ENCODE measurements around the gene MRGPRX3.

The MRGPRX3 gene

DNA sequence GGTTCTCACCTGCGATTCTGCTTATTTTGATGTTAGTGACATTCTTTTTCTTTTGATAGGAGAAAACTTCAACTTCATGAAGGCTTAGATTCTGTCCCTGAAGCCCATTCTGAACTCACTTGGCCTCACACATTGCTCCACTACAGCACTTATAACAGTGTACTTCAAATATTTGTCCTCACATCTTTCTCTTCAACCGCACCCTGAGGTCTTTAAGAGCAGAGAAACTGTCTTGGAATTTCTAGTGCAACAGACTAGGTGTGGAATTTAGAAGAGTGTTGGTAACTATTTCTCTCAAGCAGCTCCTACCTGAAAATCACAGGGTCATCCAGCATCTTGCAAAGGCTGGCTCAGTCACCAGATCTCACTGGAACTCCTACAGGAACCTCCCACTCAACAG lies 7.8 kb downstream of the MRGPRX3 start:
- Histone ChIP-seq H3K4me1 (ENCODE audit: control insufficient read depth in 1 of 2, insufficient read depth in 1 of 2, low read depth in 1 of 2, low read length in 1 of 2) (no peaks in the 10 kb centered on the region), H3K27ac (no peak overlapping the region), H3K27me3 (peaks cover 58% of the 10 kb centered on the region), H3K36me3 (no peaks in the 10 kb centered on the region), H3K9me3 (no peaks in the 10 kb centered on the region), H3K4me3 (ENCODE audit: low read depth in 1 of 2, low read length in 1 of 2) (no peak overlapping the region)
- TF ChIP-seq, protein P1, sequence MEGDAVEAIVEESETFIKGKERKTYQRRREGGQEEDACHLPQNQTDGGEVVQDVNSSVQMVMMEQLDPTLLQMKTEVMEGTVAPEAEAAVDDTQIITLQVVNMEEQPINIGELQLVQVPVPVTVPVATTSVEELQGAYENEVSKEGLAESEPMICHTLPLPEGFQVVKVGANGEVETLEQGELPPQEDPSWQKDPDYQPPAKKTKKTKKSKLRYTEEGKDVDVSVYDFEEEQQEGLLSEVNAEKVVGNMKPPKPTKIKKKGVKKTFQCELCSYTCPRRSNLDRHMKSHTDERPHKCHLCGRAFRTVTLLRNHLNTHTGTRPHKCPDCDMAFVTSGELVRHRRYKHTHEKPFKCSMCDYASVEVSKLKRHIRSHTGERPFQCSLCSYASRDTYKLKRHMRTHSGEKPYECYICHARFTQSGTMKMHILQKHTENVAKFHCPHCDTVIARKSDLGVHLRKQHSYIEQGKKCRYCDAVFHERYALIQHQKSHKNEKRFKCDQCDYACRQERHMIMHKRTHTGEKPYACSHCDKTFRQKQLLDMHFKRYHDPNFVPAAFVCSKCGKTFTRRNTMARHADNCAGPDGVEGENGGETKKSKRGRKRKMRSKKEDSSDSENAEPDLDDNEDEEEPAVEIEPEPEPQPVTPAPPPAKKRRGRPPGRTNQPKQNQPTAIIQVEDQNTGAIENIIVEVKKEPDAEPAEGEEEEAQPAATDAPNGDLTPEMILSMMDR (IDR thresholded peaks at IDR 0.05), result no peak

- Histone ChIP-seq H3K9me3 (no peaks in the 10 kb centered on the region), H3K27ac (no peak overlapping the region), H3K4me1 (ENCODE audit: control insufficient read depth in 1 of 2, insufficient read depth in 1 of 2, low read depth in 1 of 2, low read length in 1 of 2) (no peaks in the 10 kb centered on the region), H3K4me3 (ENCODE audit: low read depth in 1 of 2, low read length in 1 of 2) (no peak overlapping the region), H3K27me3 (peaks cover 89% of the 10 kb centered on the region), H3K36me3 (no peaks in the 10 kb centered on the region)
- TF ChIP-seq, protein P1 (IDR thresholded peaks at IDR 0.05), result no peak
These were observed 11.9 kb downstream of the MRGPRX3 start for GRCh38 chr11:18144243-18144642.

- Histone ChIP-seq H3K27me3 (peaks cover 88% of the 10 kb centered on the region), H3K4me3 (ENCODE audit: low read depth in 1 of 2, low read length in 1 of 2) (no peak overlapping the region), H3K27ac (no peak overlapping the region), H3K4me1 (ENCODE audit: control insufficient read depth in 1 of 2, insufficient read depth in 1 of 2, low read depth in 1 of 2, low read length in 1 of 2) (no peaks in the 10 kb centered on the region), H3K9me3 (no peaks in the 10 kb centered on the region), H3K36me3 (no peaks in the 10 kb centered on the region)
- TF ChIP-seq, protein P1 (IDR thresholded peaks at IDR 0.05), result no peak
These were observed 12.7 kb downstream of the MRGPRX3 start for GRCh38 chr11:18145025-18145424.

GRCh38 chr11:18145837-18146236 lies 13.5 kb downstream of the MRGPRX3 start:
- no peaks in the 10 kb centered on the region for H3K36me3 ChIP-seq
- no peak overlapping the region for H3K27ac ChIP-seq
- TF ChIP-seq, protein P1 (IDR thresholded peaks at IDR 0.05), result no peak
- H3K4me1 ChIP-seq (ENCODE audit: control insufficient read depth in 1 of 2, insufficient read depth in 1 of 2, low read depth in 1 of 2, low read length in 1 of 2), result no peaks in the 10 kb centered on the region
- H3K27me3 ChIP-seq, result peaks cover 92% of the 10 kb centered on the region
- H3K4me3 ChIP-seq (ENCODE audit: low read depth in 1 of 2, low read length in 1 of 2), result no peak overlapping the region
- no peaks in the 10 kb centered on the region for H3K9me3 ChIP-seq

DNA sequence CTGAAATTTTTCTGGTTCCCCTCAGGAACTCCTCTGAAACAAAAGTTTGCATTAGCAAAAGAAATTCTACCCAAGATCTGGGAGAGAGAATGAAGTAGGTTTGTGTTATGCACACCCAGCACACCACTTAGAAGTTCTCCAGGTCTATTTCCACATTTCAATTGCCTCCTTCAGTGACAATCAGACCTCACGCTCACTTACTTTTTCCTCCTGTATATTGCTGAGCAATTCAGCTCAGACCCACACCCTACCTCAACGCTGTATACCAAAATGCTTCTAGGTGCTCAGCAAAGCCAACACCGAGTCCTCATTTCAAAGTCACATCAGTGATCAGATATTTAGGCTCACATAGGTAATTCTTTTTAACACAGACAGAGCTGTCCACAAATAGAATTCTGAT lies 19.2 kb downstream of the MRGPRX3 start:
- H3K4me1 ChIP-seq (ENCODE audit: control insufficient read depth in 1 of 2, insufficient read depth in 1 of 2, low read depth in 1 of 2, low read length in 1 of 2), result no peaks in the 10 kb centered on the region
- TF ChIP-seq, protein P1 (IDR thresholded peaks at IDR 0.05), result no peak

DNA sequence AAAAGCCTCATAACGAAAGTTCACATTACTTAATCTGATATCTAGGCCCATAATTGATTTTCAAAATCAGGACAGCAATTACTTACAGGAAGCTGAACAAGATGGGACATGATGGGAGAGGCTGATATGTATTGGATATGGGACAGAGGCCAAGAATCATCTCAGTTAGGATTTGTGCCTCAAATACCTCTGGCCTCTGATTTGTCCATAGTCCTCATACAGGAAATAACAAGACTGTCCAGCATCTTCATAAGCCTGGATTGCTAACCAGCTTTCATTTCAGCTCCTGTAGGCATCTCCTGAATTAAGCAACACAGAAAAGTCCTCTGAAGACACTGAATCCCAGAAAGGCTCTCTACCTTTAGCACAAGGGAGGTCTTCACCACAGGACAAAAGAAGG lies 36.0 kb downstream of the MRGPRX3 start:
- no peaks in the 10 kb centered on the region for H3K4me1 ChIP-seq (ENCODE audit: control insufficient read depth in 1 of 2, insufficient read depth in 1 of 2, low read depth in 1 of 2, low read length in 1 of 2)
- H3K36me3 ChIP-seq, result no peaks in the 10 kb centered on the region
- peaks cover 27% of the 10 kb centered on the region for H3K27me3 ChIP-seq
- no peaks in the 10 kb centered on the region for H3K9me3 ChIP-seq
- no peak overlapping the region for H3K27ac ChIP-seq
- TF ChIP-seq, protein P1 (IDR thresholded peaks at IDR 0.05), result no peak
- no peak overlapping the region for H3K4me3 ChIP-seq (ENCODE audit: low read depth in 1 of 2, low read length in 1 of 2)

More for the DNA sequence above, 19.2 kb downstream of the MRGPRX3 start:
- Histone ChIP-seq H3K27ac (no peak overlapping the region), H3K36me3 (no peaks in the 10 kb centered on the region), H3K27me3 (peaks cover 71% of the 10 kb centered on the region), H3K4me3 (ENCODE audit: low read depth in 1 of 2, low read length in 1 of 2) (no peak overlapping the region), H3K9me3 (no peaks in the 10 kb centered on the region)
